Endothelial cell of umbilical vein (primary cell): ENCODE results near the gene RASAL2. TPM values are rescaled to one million over a fixed set of nuclear protein-coding genes. Genes with fewer than 3 reads are reported as not detected.

Source experiments
- BruUV-seq: library from RNA; stranded (reverse); fragments of 400-500 nt; replicated peaks from 2 replicates; lab custom pipeline; 2021; lab: Mats Ljungman, UMichigan
- CTCF ChIA-PET: fragments of 300-600, 350-600 bp; sonication (Branson Sonifier 250); formaldehyde crosslinking; loops from one replicate; lab custom pipeline; 2021; ENCODE audit warnings: antibody characterized with exemption, inconsistent platforms; lab: Charles Lee
- POLR2A ChIA-PET: fragments of 300-600, 350-600 bp; sonication (Branson Sonifier 250); formaldehyde crosslinking; loops from one replicate; lab custom pipeline; 2021; ENCODE audit warnings: antibody characterized with exemption, inconsistent platforms; lab: Charles Lee
- DNase-seq: peaks from one replicate; pipeline ENCODE4 v3.0.0-alpha.2; 2011; ENCODE audit warnings: low read depth, low spot score
- FAIRE-seq: peaks from 2 replicates; lab custom pipeline; 2011; peaks lifted over from hg19 to GRCh38; lab: Jason Lieb, UNC
- H2AFZ ChIP-seq: 2 replicates; pipeline ENCODE4 v1.6.0; 2012; ENCODE audit warnings: low read depth, low read length, control low read depth, inconsistent platforms
- H3K27ac ChIP-seq: 2 replicates; pipeline ENCODE4 v1.5.1; 2011; ENCODE audit warnings: low read depth, mild to moderate bottlenecking, control low read depth, low read length, moderate library complexity; ENCODE audit not compliant: insufficient read depth
- H3K27me3 ChIP-seq, 2 experiments: 2 replicates each; pipeline versions ENCODE4 v1.6.0 to v1.6.1; 2011; ENCODE audit warnings: low read length in 2 of 2, mixed read lengths in 1 of 2; ENCODE audit not compliant: control insufficient read depth in 2 of 2, insufficient read depth in 2 of 2
- H3K36me3 ChIP-seq, 2 experiments: 2 replicates in 1 of 2; 3 replicates in 1 of 2; pipeline ENCODE4 v1.5.1; 2011; ENCODE audit warnings: low read length in 2 of 2, mild to moderate bottlenecking in 1 of 2, moderate library complexity in 1 of 2; ENCODE audit not compliant: control insufficient read depth in 2 of 2, insufficient read depth in 2 of 2; ENCODE audit errors: extremely low read depth in 1 of 2
- H3K4me1 ChIP-seq: 3 replicates; pipeline ENCODE4 v1.5.1; 2011; ENCODE audit warnings: mild to moderate bottlenecking, low read length; ENCODE audit not compliant: control insufficient read depth, insufficient read depth; ENCODE audit errors: extremely low read depth
- H3K4me2 ChIP-seq: 2 replicates; pipeline ENCODE4 v1.6.1; 2011; ENCODE audit warnings: low read length, control low read depth, mixed read lengths; ENCODE audit not compliant: insufficient read depth
- H3K4me3 ChIP-seq, 3 experiments: fragments of 200-600 bp in 1 of 3; sonication (generic), shearing (Covaris generic) in 1 of 3; replicated peaks in 1 of 3; 2 replicates each; pipeline ENCODE4 v1.5.1; 2011 to 2016; ENCODE audit warnings: control low read depth in 3 of 3, low read length in 3 of 3, mild to moderate bottlenecking in 2 of 3, inconsistent platforms in 1 of 3, low read depth in 1 of 3, moderate library complexity in 1 of 3; ENCODE audit not compliant: insufficient read depth in 1 of 3
- H3K79me2 ChIP-seq: 2 replicates; pipeline ENCODE4 v1.6.0; 2012; ENCODE audit warnings: low read length, inconsistent platforms; ENCODE audit not compliant: control insufficient read depth, insufficient read depth
- H3K9ac ChIP-seq: replicated peaks from 2 replicates; pipeline ENCODE3; 2011; ENCODE audit warnings: low read length, control low read depth; ENCODE audit not compliant: insufficient read depth; ENCODE audit errors: extremely low read depth
- H3K9me1 ChIP-seq: replicated peaks from 3 replicates; pipeline ENCODE4 v1.6.0; 2011; ENCODE audit warnings: mild to moderate bottlenecking, low read length; ENCODE audit not compliant: control insufficient read depth, insufficient read depth; ENCODE audit errors: extremely low read depth
- H3K9me3 ChIP-seq: replicated peaks from 2 replicates; pipeline ENCODE4 v1.5.1; 2012; ENCODE audit warnings: low read length, inconsistent platforms; ENCODE audit not compliant: control insufficient read depth, insufficient read depth
- H4K20me1 ChIP-seq: replicated peaks from 2 replicates; pipeline ENCODE3; 2011; ENCODE audit warnings: mild to moderate bottlenecking, low read length; ENCODE audit not compliant: control insufficient read depth, insufficient read depth; ENCODE audit errors: extremely low read depth
- EZH2 ChIP-seq: IDR thresholded peaks from 2 replicates; pipeline ENCODE4 v1.6.1; 2012; ENCODE audit warnings: borderline replicate concordance, low read depth, mild to moderate bottlenecking, moderate library complexity, low read length, inconsistent platforms; ENCODE audit not compliant: severe bottlenecking
- FOS ChIP-seq: IDR thresholded peaks from 2 replicates; pipeline ENCODE4 v1.6.1; 2011; ENCODE audit warnings: mild to moderate bottlenecking, low read length, moderate library complexity, borderline replicate concordance; ENCODE audit not compliant: insufficient read depth
- GATA2 ChIP-seq: IDR thresholded peaks from 2 replicates; pipeline ENCODE4 v1.7.0; 2011; ENCODE audit warnings: low read depth, mild to moderate bottlenecking, moderate library complexity, mixed read lengths, low read length; ENCODE audit not compliant: insufficient read length, insufficient read depth
- JUN ChIP-seq: IDR thresholded peaks from 2 replicates; pipeline ENCODE4 v1.6.1; 2011; ENCODE audit warnings: borderline replicate concordance, low read depth; ENCODE audit not compliant: insufficient read length, insufficient read depth
- MAX ChIP-seq: IDR thresholded peaks from 2 replicates; pipeline ENCODE4 v1.6.1; 2011; ENCODE audit not compliant: insufficient read depth, insufficient read length
- MYC ChIP-seq: IDR thresholded peaks from one replicate; pipeline ENCODE4 v1.6.1; 2011; ENCODE audit warnings: mild to moderate bottlenecking, low read depth, low read length
- POLR2A ChIP-seq: IDR thresholded peaks from 2 replicates; pipeline ENCODE4 v1.6.1; 2012; ENCODE audit warnings: low read depth, mild to moderate bottlenecking, control low read depth, low read length
- POLR2AphosphoS5 ChIP-seq: IDR thresholded peaks from 2 replicates; pipeline ENCODE4 v1.6.1; 2012; ENCODE audit warnings: low read depth, mild to moderate bottlenecking, control low read depth, low read length, moderate library complexity; ENCODE audit not compliant: insufficient read depth
- dilution Hi-C: fragments of 300-500 bp; cut with MboI; formaldehyde crosslinking; loops from one replicate; pipeline ENCODE4 v1.15.0; 2019; ENCODE audit warnings: low sequenced_read_pairs; ENCODE audit not compliant: extremely low pct_ligation_motif_present
- intact Hi-C: fragments of 100-400 bp; cut with micrococcal nuclease; formaldehyde crosslinking; loops from one replicate; pipeline ENCODE4 v1.10.0; 2022
- polyA plus RNA-seq, 4 experiments: library from polyadenylated mRNA; depleted of rRNA in 3 of 4; stranded (reverse) in 3 of 4; unstranded in 1 of 4; fragments of >200 nt; gene quantifications; 2 replicates each; pipeline versions ENCODE4 v1.2.1 to v1.2.3, GENCODE V29; 2011 to 2012; ENCODE audit warnings: missing spikeins in 1 of 4
- small RNA-seq: library from RNA; depleted of rRNA; stranded (forward); fragments of <200 nt; gene quantifications from one replicate; pipeline ENCODE3, GENCODE V24; 2012; ENCODE audit warnings: low replicate concordance, low read depth; ENCODE audit not compliant: insufficient read depth, insufficient read length
- total RNA-seq: library from RNA; stranded (reverse); gene quantifications from 2 replicates; pipeline ENCODE4 v1.2.3, GENCODE V29; 2021
- TF ChIP-seq, protein P1 (sequence below), 2 donors: IDR thresholded peaks; 1 replicate in 1 of 2; 2 replicates in 1 of 2; pipeline ENCODE4 v1.5.1; 2011; ENCODE audit warnings: low read length in 2 of 2, mild to moderate bottlenecking in 2 of 2, moderate library complexity in 2 of 2, control low read depth in 1 of 2, inconsistent platforms in 1 of 2, low read depth in 1 of 2; ENCODE audit not compliant: insufficient read depth in 1 of 2; ENCODE audit errors: extremely low read depth in 1 of 2

The RASAL2 gene
- total and polyA plus RNA-seq, 2 donors (not counting 3 experiments of a cell fraction or from before 2014, with no cell fraction given) = 12.5 to 15.5 TPM

GRCh38 chr1:178533121-178533946 lies 439.4 kb downstream of the RASAL2 start:
- Histone ChIP-seq H3K79me2 (no peaks in the 10 kb centered on the region), H3K9me1 (no peaks in the 10 kb centered on the region), H3K9ac (no peak overlapping the region), H3K27ac (no peak overlapping the region), H3K4me1 (no peaks in the 10 kb centered on the region), H3K4me3 (no peak overlapping the region), H3K4me2 (no peak overlapping the region), H3K27me3 (no peaks in the 10 kb centered on the region), H4K20me1 (no peaks in the 10 kb centered on the region), H2AFZ (no peak overlapping the region), H3K36me3 (no peaks in the 10 kb centered on the region), H3K9me3 (no peaks in the 10 kb centered on the region)
- dilution Hi-C loops (no loop called here), intact Hi-C loops (loop anchor here (2.0 to 5.0 kb wide), 3 partner anchors 219 to 549 kb away; partner anchors contain the start of gene TOR3A)
- BruUV-seq = no TSS peak
- DNase-seq (no peak), FAIRE-seq (no peak)
- POLR2A ChIA-PET = interaction anchor here (0.7 kb wide), 1 partner anchor 221 kb away, joined by 4 read pairs; no protein-coding TSS in a partner anchor
- no peak for TF ChIP-seq JUN
- TF ChIP-seq MYC = no peak
- TF ChIP-seq POLR2AphosphoS5 = no peak
- TF ChIP-seq GATA2 = no peak
- no peak for TF ChIP-seq EZH2
- TF ChIP-seq, protein P1, sequence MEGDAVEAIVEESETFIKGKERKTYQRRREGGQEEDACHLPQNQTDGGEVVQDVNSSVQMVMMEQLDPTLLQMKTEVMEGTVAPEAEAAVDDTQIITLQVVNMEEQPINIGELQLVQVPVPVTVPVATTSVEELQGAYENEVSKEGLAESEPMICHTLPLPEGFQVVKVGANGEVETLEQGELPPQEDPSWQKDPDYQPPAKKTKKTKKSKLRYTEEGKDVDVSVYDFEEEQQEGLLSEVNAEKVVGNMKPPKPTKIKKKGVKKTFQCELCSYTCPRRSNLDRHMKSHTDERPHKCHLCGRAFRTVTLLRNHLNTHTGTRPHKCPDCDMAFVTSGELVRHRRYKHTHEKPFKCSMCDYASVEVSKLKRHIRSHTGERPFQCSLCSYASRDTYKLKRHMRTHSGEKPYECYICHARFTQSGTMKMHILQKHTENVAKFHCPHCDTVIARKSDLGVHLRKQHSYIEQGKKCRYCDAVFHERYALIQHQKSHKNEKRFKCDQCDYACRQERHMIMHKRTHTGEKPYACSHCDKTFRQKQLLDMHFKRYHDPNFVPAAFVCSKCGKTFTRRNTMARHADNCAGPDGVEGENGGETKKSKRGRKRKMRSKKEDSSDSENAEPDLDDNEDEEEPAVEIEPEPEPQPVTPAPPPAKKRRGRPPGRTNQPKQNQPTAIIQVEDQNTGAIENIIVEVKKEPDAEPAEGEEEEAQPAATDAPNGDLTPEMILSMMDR (IDR thresholded peaks at IDR 0.05; ENCODE audit: extremely low read depth in 1 of 2, insufficient read depth in 1 of 2, low read depth in 1 of 2, low read length in 2 of 2) = no peak
- TF ChIP-seq MAX = no peak
- no peak for TF ChIP-seq POLR2A
- no peak for TF ChIP-seq FOS
- CTCF ChIA-PET = interaction anchor here (0.5 to 14.6 kb wide), 15 partner anchors 8 to 484 kb away, joined by 3 to 349 read pairs (median 7); no protein-coding TSS in a partner anchor

Small RNA genes lying within 50 kb of the gene (small RNA-seq; reads per million reads assigned to genes)
- not detected for gene RF00017

Other genes with a start within 250 kb of the RASAL2 start
- gene SEC16B, start 124.0 kb upstream of the RASAL2 start, total RNA-seq = 0.44 and 0.78 TPM in 2 replicates
- gene SEC16B, start 124.0 kb upstream of the RASAL2 start, polyA plus RNA-seq = 0.46 and 0.58 TPM in 2 replicates